WTC11 (cell line): ENCODE data around the gene LAP3. TPM values are rescaled to one million over a fixed set of nuclear protein-coding genes. Genes with fewer than 3 reads are reported as not detected.

Experiments used
- ATAC-seq: fragments of 200-7000 bp; cut with Tn5 transposase; 2 replicates; pipeline ENCODE4 v1.10.0; 2021; ENCODE audit warnings: mild to moderate bottlenecking, moderate library complexity
- CTCF ChIA-PET: fragments of 300-600 bp; sonication (Branson Sonifier 250); formaldehyde crosslinking; loops from one replicate; lab custom pipeline; 2021; ENCODE audit warnings: antibody characterized with exemption; lab: Charles Lee
- POLR2A ChIA-PET: fragments of 350-600 bp; sonication (Branson Sonifier 250); formaldehyde crosslinking; loops from one replicate; lab custom pipeline; 2021; ENCODE audit warnings: antibody characterized with exemption; lab: Charles Lee
- DNase-seq: peaks from one replicate; pipeline ENCODE4 v3.0.0; 2021; ENCODE audit warnings: low spot score
- H3K27ac Mint-ChIP-seq: 2 replicates; pipeline ENCODE4 v1.8.0; 2021; ENCODE audit warnings: mixed read lengths
- H3K27me3 Mint-ChIP-seq: 2 replicates; pipeline ENCODE4 v1.8.0; 2021; ENCODE audit warnings: low read depth, mild to moderate bottlenecking, moderate library complexity, mixed read lengths
- H3K36me3 Mint-ChIP-seq: 2 replicates; pipeline ENCODE4 v1.8.0; 2021; ENCODE audit warnings: mixed read lengths
- H3K4me1 Mint-ChIP-seq: 2 replicates; pipeline ENCODE4 v1.8.0; 2022; ENCODE audit warnings: mixed read lengths
- H3K4me3 Mint-ChIP-seq: 2 replicates; pipeline ENCODE4 v1.8.0; 2021; ENCODE audit warnings: mild to moderate bottlenecking, moderate library complexity, mixed read lengths
- H3K9me3 Mint-ChIP-seq: 2 replicates; pipeline ENCODE4 v1.8.0; 2021; ENCODE audit warnings: mixed read lengths
- CREM ChIP-seq: sonication (generic); formaldehyde crosslinking; IDR thresholded peaks from 2 replicates; pipeline ENCODE4 v1.8.1; 2022; ENCODE audit warnings: mild to moderate bottlenecking, missing genetic modification reagents, moderate library complexity
- FOXP1 ChIP-seq: sonication (generic); formaldehyde crosslinking; IDR thresholded peaks from 2 replicates; pipeline ENCODE4 v1.8.0; 2022; ENCODE audit warnings: missing genetic modification reagents, mild to moderate bottlenecking, moderate library complexity, borderline replicate concordance
- JAZF1 ChIP-seq: fragments of 250-450 bp; sonication (Bioruptor Pico); IDR thresholded peaks from 2 replicates; pipeline ENCODE4 v1.9.0; 2021; ENCODE audit warnings: moderate library complexity, mild to moderate bottlenecking, inconsistent platforms
- NFATC4 ChIP-seq: fragments of 250-450 bp; sonication (Bioruptor Pico); IDR thresholded peaks from 2 replicates; pipeline ENCODE4 v1.9.0; 2021; ENCODE audit warnings: mild to moderate bottlenecking
- NFYB ChIP-seq: sonication (generic); formaldehyde crosslinking; conservative IDR thresholded peaks from 2 replicates; pipeline ENCODE4 v1.8.0; 2022; ENCODE audit warnings: low read depth, missing genetic modification reagents
- TEAD1 ChIP-seq: sonication (generic); formaldehyde crosslinking; IDR thresholded peaks from 2 replicates; pipeline ENCODE4 v1.8.0; 2022; ENCODE audit warnings: mild to moderate bottlenecking, missing genetic modification reagents
- TEAD4 ChIP-seq: sonication (generic); formaldehyde crosslinking; IDR thresholded peaks from 2 replicates; pipeline ENCODE4 v1.8.0; 2022; ENCODE audit warnings: mild to moderate bottlenecking, missing genetic modification reagents
- ZNF219 ChIP-seq: sonication (generic); formaldehyde crosslinking; IDR thresholded peaks from 2 replicates; pipeline ENCODE4 v1.8.0; 2023; ENCODE audit warnings: missing genetic modification reagents, mild to moderate bottlenecking, borderline replicate concordance
- ZNF263 ChIP-seq: sonication (generic); formaldehyde crosslinking; IDR thresholded peaks from 2 replicates; pipeline ENCODE4 v1.8.1; 2022; ENCODE audit warnings: low read depth, mild to moderate bottlenecking, moderate library complexity, missing genetic modification reagents
- ZNF317 ChIP-seq: sonication (generic); formaldehyde crosslinking; IDR thresholded peaks from 2 replicates; pipeline ENCODE4 v1.8.1; 2023; ENCODE audit warnings: low read depth, mild to moderate bottlenecking, moderate library complexity, missing genetic modification reagents, borderline replicate concordance
- ZNF396 ChIP-seq: fragments of 250-450 bp; sonication (Bioruptor Pico); IDR thresholded peaks from 2 replicates; pipeline ENCODE4 v1.8.0; 2021; ENCODE audit warnings: mild to moderate bottlenecking, moderate library complexity, borderline replicate concordance
- ZNF416 ChIP-seq: fragments of 250-450 bp; sonication (Bioruptor Pico); IDR thresholded peaks from 2 replicates; pipeline ENCODE4 v1.9.0; 2021; ENCODE audit warnings: mild to moderate bottlenecking, inconsistent platforms
- total RNA-seq: library from RNA; stranded (reverse); gene quantifications from 3 replicates; pipeline ENCODE4 v1.2.3, GENCODE V29; 2021
- TF ChIP-seq, protein P1 (sequence below): sonication (generic); formaldehyde crosslinking; conservative IDR thresholded peaks from 2 replicates; pipeline ENCODE4 v1.8.1; 2023; ENCODE audit warnings: mild to moderate bottlenecking, low read depth, missing genetic modification reagents, moderate library complexity
- TF ChIP-seq, protein P2 (sequence below): fragments of 250-450 bp; sonication (Bioruptor Pico); IDR thresholded peaks from 2 replicates; pipeline ENCODE4 v2.1.2; 2022; ENCODE audit warnings: mild to moderate bottlenecking, moderate library complexity
- TF ChIP-seq, protein P3 (sequence below): fragments of 250-450 bp; sonication (Bioruptor Pico); IDR thresholded peaks from 2 replicates; pipeline ENCODE4 v1.9.0; 2021; ENCODE audit warnings: mild to moderate bottlenecking
- TF ChIP-seq, protein P4 (sequence below): fragments of 200-600 bp; IDR thresholded peaks from 2 replicates; pipeline ENCODE4 v1.8.0; 2022; ENCODE audit warnings: antibody characterized with exemption
- TF ChIP-seq, protein P5 (sequence below): sonication (generic); formaldehyde crosslinking; conservative IDR thresholded peaks from 2 replicates; pipeline ENCODE4 v1.8.1; 2022; ENCODE audit warnings: mild to moderate bottlenecking, missing genetic modification reagents
- TF ChIP-seq, protein P6 (sequence below): sonication (generic); formaldehyde crosslinking; IDR thresholded peaks from 2 replicates; pipeline ENCODE4 v1.8.1; 2023; ENCODE audit warnings: mild to moderate bottlenecking, missing genetic modification reagents, borderline replicate concordance
- TF ChIP-seq, protein P7 (sequence below): sonication (generic); formaldehyde crosslinking; IDR thresholded peaks from 2 replicates; pipeline ENCODE4 v1.8.0; 2022; ENCODE audit warnings: mild to moderate bottlenecking, missing genetic modification reagents

LAP3 gene
- total RNA-seq, 1 experiment from 2014 or later = 52.7 TPM

DNA sequence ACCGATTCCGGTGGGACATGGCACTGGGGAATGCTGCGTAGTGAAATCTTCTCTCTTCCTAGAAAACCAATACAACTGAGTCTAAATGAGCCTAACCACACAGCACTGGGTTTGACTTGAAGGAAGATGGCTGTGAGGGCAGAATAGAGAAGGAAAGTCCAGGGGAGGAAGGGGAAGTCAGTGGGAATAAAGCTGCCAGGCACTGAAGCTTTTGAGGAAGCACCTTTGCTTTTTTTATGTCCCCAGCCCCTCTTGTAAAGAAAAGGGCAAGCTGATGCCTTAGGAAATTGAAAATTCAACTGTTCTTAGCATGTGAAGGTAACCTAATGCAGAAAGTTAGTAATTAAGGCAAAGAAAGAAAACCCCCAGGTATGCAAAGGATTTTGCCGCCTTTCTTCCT lies 58.1 kb downstream of the LAP3 start (continued):
- TF ChIP-seq ZNF317 (CRISPR knock-in tag) (no peak), TEAD4 (CRISPR knock-in tag) (no peak), TEAD1 (CRISPR knock-in tag) (no peak), CREM (CRISPR knock-in tag) (no peak), JAZF1 (CRISPR knock-in tag) (no peak)
- TF ChIP-seq, protein P1, sequence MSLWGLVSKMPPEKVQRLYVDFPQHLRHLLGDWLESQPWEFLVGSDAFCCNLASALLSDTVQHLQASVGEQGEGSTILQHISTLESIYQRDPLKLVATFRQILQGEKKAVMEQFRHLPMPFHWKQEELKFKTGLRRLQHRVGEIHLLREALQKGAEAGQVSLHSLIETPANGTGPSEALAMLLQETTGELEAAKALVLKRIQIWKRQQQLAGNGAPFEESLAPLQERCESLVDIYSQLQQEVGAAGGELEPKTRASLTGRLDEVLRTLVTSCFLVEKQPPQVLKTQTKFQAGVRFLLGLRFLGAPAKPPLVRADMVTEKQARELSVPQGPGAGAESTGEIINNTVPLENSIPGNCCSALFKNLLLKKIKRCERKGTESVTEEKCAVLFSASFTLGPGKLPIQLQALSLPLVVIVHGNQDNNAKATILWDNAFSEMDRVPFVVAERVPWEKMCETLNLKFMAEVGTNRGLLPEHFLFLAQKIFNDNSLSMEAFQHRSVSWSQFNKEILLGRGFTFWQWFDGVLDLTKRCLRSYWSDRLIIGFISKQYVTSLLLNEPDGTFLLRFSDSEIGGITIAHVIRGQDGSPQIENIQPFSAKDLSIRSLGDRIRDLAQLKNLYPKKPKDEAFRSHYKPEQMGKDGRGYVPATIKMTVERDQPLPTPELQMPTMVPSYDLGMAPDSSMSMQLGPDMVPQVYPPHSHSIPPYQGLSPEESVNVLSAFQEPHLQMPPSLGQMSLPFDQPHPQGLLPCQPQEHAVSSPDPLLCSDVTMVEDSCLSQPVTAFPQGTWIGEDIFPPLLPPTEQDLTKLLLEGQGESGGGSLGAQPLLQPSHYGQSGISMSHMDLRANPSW (CRISPR knock-in tag) = no peak
- TF ChIP-seq, protein P2, sequence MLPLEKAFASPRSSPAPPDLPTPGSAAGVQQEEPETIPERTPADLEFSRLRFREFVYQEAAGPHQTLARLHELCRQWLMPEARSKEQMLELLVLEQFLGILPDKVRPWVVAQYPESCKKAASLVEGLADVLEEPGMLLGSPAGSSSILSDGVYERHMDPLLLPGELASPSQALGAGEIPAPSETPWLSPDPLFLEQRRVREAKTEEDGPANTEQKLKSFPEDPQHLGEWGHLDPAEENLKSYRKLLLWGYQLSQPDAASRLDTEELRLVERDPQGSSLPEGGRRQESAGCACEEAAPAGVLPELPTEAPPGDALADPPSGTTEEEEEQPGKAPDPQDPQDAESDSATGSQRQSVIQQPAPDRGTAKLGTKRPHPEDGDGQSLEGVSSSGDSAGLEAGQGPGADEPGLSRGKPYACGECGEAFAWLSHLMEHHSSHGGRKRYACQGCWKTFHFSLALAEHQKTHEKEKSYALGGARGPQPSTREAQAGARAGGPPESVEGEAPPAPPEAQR = no peak
- TF ChIP-seq, protein P3, sequence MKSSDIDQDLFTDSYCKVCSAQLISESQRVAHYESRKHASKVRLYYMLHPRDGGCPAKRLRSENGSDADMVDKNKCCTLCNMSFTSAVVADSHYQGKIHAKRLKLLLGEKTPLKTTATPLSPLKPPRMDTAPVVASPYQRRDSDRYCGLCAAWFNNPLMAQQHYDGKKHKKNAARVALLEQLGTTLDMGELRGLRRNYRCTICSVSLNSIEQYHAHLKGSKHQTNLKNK (CRISPR knock-in tag) = no peak
- TF ChIP-seq, protein P4, sequence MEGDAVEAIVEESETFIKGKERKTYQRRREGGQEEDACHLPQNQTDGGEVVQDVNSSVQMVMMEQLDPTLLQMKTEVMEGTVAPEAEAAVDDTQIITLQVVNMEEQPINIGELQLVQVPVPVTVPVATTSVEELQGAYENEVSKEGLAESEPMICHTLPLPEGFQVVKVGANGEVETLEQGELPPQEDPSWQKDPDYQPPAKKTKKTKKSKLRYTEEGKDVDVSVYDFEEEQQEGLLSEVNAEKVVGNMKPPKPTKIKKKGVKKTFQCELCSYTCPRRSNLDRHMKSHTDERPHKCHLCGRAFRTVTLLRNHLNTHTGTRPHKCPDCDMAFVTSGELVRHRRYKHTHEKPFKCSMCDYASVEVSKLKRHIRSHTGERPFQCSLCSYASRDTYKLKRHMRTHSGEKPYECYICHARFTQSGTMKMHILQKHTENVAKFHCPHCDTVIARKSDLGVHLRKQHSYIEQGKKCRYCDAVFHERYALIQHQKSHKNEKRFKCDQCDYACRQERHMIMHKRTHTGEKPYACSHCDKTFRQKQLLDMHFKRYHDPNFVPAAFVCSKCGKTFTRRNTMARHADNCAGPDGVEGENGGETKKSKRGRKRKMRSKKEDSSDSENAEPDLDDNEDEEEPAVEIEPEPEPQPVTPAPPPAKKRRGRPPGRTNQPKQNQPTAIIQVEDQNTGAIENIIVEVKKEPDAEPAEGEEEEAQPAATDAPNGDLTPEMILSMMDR = no peak

DNA sequence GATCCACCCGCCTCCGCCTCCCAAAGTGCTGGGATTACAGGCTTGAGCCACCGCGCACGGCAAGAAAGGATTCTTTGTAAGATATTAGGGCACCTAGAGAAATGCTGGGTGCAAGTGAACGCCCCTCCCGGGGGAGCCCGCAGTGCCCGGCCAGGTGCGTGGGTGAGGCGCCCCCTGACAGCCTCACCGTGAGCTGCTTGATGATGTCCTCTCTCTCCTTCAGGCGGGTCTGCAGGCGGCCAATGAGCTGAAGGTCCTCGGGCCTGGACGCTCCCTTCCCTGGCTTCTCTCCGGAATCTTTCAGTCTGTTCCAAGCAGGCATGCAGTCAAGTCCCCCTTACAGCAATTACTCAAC lies 59.3 kb downstream of the LAP3 start:
- Mint-ChIP-seq H3K4me3 (no peak overlapping the region), H3K36me3 (peaks cover 36% of the 10 kb centered on the region), H3K9me3 (no peaks in the 10 kb centered on the region), H3K27ac (peak overlapping the region; percentile 94), H3K4me1 (0 out of 2 replicates have a peak, but pooled peaks cover 3% of the 10 kb centered on the region), H3K27me3 (no peaks in the 10 kb centered on the region)
- no peak for TF ChIP-seq JAZF1 (CRISPR knock-in tag)
- no peak for TF ChIP-seq ZNF416 (CRISPR knock-in tag)
- TF ChIP-seq FOXP1 (CRISPR knock-in tag) = no peak
- TF ChIP-seq ZNF219 (CRISPR knock-in tag) = no peak
- TF ChIP-seq NFATC4 = no peak
- TF ChIP-seq, protein P2 = no peak
- TF ChIP-seq TEAD1 (CRISPR knock-in tag) = no peak
- TF ChIP-seq, protein P5, sequence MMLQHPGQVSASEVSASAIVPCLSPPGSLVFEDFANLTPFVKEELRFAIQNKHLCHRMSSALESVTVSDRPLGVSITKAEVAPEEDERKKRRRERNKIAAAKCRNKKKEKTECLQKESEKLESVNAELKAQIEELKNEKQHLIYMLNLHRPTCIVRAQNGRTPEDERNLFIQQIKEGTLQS (CRISPR knock-in tag) = no peak
- TF ChIP-seq ZNF263 (CRISPR knock-in tag) = no peak
- TF ChIP-seq, protein P6, sequence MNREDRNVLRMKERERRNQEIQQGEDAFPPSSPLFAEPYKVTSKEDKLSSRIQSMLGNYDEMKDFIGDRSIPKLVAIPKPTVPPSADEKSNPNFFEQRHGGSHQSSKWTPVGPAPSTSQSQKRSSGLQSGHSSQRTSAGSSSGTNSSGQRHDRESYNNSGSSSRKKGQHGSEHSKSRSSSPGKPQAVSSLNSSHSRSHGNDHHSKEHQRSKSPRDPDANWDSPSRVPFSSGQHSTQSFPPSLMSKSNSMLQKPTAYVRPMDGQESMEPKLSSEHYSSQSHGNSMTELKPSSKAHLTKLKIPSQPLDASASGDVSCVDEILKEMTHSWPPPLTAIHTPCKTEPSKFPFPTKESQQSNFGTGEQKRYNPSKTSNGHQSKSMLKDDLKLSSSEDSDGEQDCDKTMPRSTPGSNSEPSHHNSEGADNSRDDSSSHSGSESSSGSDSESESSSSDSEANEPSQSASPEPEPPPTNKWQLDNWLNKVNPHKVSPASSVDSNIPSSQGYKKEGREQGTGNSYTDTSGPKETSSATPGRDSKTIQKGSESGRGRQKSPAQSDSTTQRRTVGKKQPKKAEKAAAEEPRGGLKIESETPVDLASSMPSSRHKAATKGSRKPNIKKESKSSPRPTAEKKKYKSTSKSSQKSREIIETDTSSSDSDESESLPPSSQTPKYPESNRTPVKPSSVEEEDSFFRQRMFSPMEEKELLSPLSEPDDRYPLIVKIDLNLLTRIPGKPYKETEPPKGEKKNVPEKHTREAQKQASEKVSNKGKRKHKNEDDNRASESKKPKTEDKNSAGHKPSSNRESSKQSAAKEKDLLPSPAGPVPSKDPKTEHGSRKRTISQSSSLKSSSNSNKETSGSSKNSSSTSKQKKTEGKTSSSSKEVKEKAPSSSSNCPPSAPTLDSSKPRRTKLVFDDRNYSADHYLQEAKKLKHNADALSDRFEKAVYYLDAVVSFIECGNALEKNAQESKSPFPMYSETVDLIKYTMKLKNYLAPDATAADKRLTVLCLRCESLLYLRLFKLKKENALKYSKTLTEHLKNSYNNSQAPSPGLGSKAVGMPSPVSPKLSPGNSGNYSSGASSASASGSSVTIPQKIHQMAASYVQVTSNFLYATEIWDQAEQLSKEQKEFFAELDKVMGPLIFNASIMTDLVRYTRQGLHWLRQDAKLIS = no peak
- TF ChIP-seq, protein P7, sequence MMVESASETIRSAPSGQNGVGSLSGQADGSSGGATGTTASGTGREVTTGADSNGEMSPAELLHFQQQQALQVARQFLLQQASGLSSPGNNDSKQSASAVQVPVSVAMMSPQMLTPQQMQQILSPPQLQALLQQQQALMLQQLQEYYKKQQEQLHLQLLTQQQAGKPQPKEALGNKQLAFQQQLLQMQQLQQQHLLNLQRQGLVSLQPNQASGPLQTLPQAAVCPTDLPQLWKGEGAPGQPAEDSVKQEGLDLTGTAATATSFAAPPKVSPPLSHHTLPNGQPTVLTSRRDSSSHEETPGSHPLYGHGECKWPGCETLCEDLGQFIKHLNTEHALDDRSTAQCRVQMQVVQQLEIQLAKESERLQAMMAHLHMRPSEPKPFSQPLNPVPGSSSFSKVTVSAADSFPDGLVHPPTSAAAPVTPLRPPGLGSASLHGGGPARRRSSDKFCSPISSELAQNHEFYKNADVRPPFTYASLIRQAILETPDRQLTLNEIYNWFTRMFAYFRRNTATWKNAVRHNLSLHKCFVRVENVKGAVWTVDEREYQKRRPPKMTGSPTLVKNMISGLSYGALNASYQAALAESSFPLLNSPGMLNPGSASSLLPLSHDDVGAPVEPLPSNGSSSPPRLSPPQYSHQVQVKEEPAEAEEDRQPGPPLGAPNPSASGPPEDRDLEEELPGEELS (CRISPR knock-in tag) = no peak
- no peak for TF ChIP-seq ZNF396 (CRISPR knock-in tag)
- no peak for TF ChIP-seq NFYB (CRISPR knock-in tag)
- peak; percentile 46 for ATAC-seq
- DNase-seq = no peak
- CTCF ChIA-PET = interaction anchor here (0.9 to 1.1 kb wide), 2 partner anchors 23 to 126 kb away, joined by 3 read pairs; no protein-coding TSS in a partner anchor
- POLR2A ChIA-PET = no interaction called here
